Skeletal muscle tissue (tissue), 4 donors: Measurements from ENCODE around the gene DHRS13. TPM values are rescaled to one million over a fixed set of nuclear protein-coding genes. Genes with fewer than 3 reads are reported as not detected.
A peak's percentile ranks its signal among the peaks of the same experiment; 100 is the strongest.

Experiments used
- H3K27ac ChIP-seq: one replicate; pipeline ENCODE4 v1.7.0; 2013; ENCODE audit warnings: mild to moderate bottlenecking, low read depth, low read length, inconsistent platforms
- H3K27me3 ChIP-seq, 3 donors: one replicate each; pipeline ENCODE4 v1.7.0; 2013; ENCODE audit warnings: low read length in 3 of 3; ENCODE audit not compliant: control insufficient read depth in 3 of 3, insufficient read depth in 3 of 3
- H3K36me3 ChIP-seq, 3 donors: one replicate each; pipeline ENCODE4 v1.7.0; 2013; ENCODE audit warnings: low read length in 3 of 3; ENCODE audit not compliant: control insufficient read depth in 3 of 3, insufficient read depth in 3 of 3
- H3K4me1 ChIP-seq, 3 donors: one replicate each; pipeline ENCODE4 v1.7.0; 2013; ENCODE audit warnings: low read length in 3 of 3, mild to moderate bottlenecking in 3 of 3; ENCODE audit not compliant: control insufficient read depth in 3 of 3, insufficient read depth in 3 of 3
- H3K4me3 ChIP-seq, 3 donors: one replicate each; pipeline ENCODE4 v1.7.0; 2013; ENCODE audit warnings: low read length in 3 of 3
- H3K9ac ChIP-seq, 3 donors: one replicate each; pipeline ENCODE4 v1.7.0; 2013; ENCODE audit warnings: low read length in 3 of 3, mild to moderate bottlenecking in 3 of 3, moderate library complexity in 2 of 3, low read depth in 1 of 3
- H3K9me3 ChIP-seq, 3 donors: one replicate each; pipeline ENCODE4 v1.7.0; 2013; ENCODE audit warnings: low read length in 3 of 3; ENCODE audit not compliant: control insufficient read depth in 3 of 3
- total RNA-seq: library from RNA; depleted of rRNA; stranded (reverse); fragments of >200 nt; gene quantifications from one replicate; pipeline ENCODE4 v1.2.3, GENCODE V29; 2014
- donor health status: Osteomylitis.

The DHRS13 gene
- total RNA-seq, 1 donor from 2014 or later, result 5.7 TPM

GRCh38 chr17:28917029-28917428 lies 14.2 kb upstream of the DHRS13 start:
- H3K27ac ChIP-seq, result no peak overlapping the region
- peaks cover 8 to 14% (median 12%) of the 10 kb centered on the region in 3 donors for H3K4me1 ChIP-seq
- no peaks in the 10 kb centered on the region for H3K27me3 ChIP-seq
- no peak overlapping the region for H3K4me3 ChIP-seq
- peaks cover 65 to 83% (median 80%) of the 10 kb centered on the region in 3 donors for H3K36me3 ChIP-seq
- peak overlapping the region in 1 of 3 donors; percentile 40 for H3K9ac ChIP-seq
- H3K9me3 ChIP-seq, result no peaks in the 10 kb centered on the region

GRCh38 chr17:28916302-28916934 lies 13.5 kb upstream of the DHRS13 start:
- no peaks in the 10 kb centered on the region for H3K9me3 ChIP-seq
- no peaks in the 10 kb centered on the region for H3K27me3 ChIP-seq
- H3K4me1 ChIP-seq, result peaks cover 8 to 14% (median 12%) of the 10 kb centered on the region in 3 donors
- no peak overlapping the region for H3K9ac ChIP-seq
- peaks cover 71 to 84% (median 80%) of the 10 kb centered on the region in 3 donors for H3K36me3 ChIP-seq
- peak overlapping the region; percentile 29 for H3K27ac ChIP-seq
- H3K4me3 ChIP-seq, result no peak overlapping the region

DNA sequence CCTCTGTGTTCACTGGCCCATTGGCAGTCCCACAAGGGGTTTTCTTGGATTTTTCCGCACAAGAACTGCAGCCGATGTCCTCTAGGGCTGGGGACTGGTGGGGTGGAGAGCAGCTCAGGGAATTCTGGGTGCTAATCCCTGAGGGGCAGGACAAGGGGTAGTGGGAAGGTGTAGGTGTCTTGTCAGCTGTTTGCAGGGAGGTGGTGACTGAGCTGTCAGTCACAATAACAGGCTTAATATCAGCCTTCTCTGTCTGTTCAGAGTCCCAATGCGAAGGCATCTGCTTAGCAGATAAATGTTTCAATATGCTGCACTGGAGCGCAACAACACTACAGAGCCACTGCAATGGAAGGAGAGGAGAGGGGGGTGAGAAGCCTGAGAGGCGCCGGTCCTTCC lies 10.1 kb upstream of the DHRS13 start:
- H3K36me3 ChIP-seq, result peaks cover 87 to 93% (median 89%) of the 10 kb centered on the region in 3 donors

GRCh38 chr17:28912281-28912937 lies 9.5 kb upstream of the DHRS13 start:
- peaks cover 87 to 94% (median 88%) of the 10 kb centered on the region in 3 donors for H3K36me3 ChIP-seq
- H3K27me3 ChIP-seq, result no peaks in the 10 kb centered on the region
- no peak overlapping the region for H3K9ac ChIP-seq
- H3K4me3 ChIP-seq, result no peak overlapping the region
- peaks cover 15 to 23% (median 15%) of the 10 kb centered on the region in 3 donors for H3K4me1 ChIP-seq
- no peaks in the 10 kb centered on the region for H3K9me3 ChIP-seq
- no peak overlapping the region for H3K27ac ChIP-seq

More for the DNA sequence above, 10.1 kb upstream of the DHRS13 start:
- Histone ChIP-seq H3K4me1 (peaks cover 17 to 26% (median 20%) of the 10 kb centered on the region in 3 donors), H3K9ac (no peak overlapping the region), H3K4me3 (no peak overlapping the region), H3K9me3 (no peaks in the 10 kb centered on the region), H3K27me3 (no peaks in the 10 kb centered on the region), H3K27ac (no peak overlapping the region)

DNA sequence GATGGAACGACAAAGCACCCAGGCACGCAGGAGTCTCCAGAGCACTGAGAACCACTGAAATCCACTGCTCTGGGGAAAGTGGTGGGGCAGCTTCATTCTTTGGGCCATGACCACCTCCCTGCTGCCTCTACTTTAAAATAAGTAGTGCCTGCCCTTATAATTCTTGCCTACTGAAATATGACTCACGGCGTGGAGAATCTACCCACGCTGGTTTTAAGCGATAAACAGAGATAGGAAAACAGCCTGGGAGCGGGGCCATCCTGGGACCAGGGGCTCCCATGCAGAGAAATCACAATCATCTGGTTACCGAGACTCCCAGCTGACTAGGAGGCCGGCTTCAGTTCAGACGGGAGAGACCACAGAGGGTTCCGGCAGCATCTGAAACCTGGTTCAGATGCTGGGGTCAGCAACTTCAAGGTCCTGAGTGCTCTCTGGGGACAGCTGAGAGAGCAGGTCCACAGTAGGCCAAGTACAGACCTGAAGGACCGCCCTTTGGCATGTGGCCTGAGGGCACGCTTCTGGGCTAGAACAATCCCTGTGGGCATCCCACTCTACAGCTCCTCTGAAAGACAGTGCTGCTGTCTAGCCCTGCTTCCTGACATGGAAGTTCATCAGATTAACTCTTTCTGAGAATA lies 8.6 kb upstream of the DHRS13 start:
- no peaks in the 10 kb centered on the region for H3K9me3 ChIP-seq
- H3K9ac ChIP-seq, result peak overlapping the region in 1 of 3 donors; percentile 3
- peaks cover 8 to 14% (median 10%) of the 10 kb centered on the region in 3 donors for H3K4me1 ChIP-seq
- H3K36me3 ChIP-seq, result peaks cover 85 to 93% (median 88%) of the 10 kb centered on the region in 3 donors
- H3K27ac ChIP-seq, result no peak overlapping the region
- no peak overlapping the region for H3K4me3 ChIP-seq
- H3K27me3 ChIP-seq, result no peaks in the 10 kb centered on the region

GRCh38 chr17:28910534-28910933 lies 7.7 kb upstream of the DHRS13 start:
- no peaks in the 10 kb centered on the region for H3K9me3 ChIP-seq
- H3K27me3 ChIP-seq, result no peaks in the 10 kb centered on the region
- peaks cover 8 to 12% (median 10%) of the 10 kb centered on the region in 3 donors for H3K4me1 ChIP-seq
- no peak overlapping the region for H3K9ac ChIP-seq
- peaks cover 85 to 90% (median 86%) of the 10 kb centered on the region in 3 donors for H3K36me3 ChIP-seq
- no peak overlapping the region for H3K4me3 ChIP-seq
- H3K27ac ChIP-seq, result no peak overlapping the region

DNA sequence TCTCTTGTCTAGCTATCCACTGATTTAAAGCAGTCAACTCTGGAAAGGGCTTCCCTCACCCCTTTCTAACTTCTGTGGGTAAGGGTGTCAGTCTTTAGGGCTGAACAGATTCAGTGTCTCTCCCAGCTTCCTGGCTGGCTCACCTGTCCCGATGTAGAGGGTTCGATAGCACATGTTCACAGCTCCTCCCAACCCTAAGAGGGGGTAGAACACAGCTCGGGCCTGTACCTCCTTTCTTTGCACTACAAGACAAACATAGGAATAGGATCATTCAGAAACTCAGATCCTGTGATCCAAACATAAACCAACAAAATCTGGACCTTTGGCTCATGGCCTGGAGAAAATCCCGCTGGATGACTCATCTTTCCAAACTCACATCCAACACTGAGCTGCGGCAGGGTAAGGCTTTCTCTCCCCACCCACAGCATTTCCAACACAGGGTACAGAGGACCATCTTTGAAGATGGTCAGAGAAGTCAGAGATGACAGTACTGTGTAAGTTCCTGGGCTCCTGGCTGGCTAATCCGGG lies 5.8 kb upstream of the DHRS13 start:
- Histone ChIP-seq H3K4me1 (peaks cover 9 to 14% (median 10%) of the 10 kb centered on the region in 3 donors), H3K27ac (peak overlapping the region; percentile 69), H3K27me3 (no peaks in the 10 kb centered on the region), H3K36me3 (peaks cover 70 to 76% (median 76%) of the 10 kb centered on the region in 3 donors), H3K4me3 (no peak overlapping the region), H3K9ac (peak overlapping the region in 2 of 3 donors; percentile 3 to 51), H3K9me3 (no peaks in the 10 kb centered on the region)

GRCh38 chr17:28907709-28908475 lies 5.0 kb upstream of the DHRS13 start:
- no peaks in the 10 kb centered on the region for H3K27me3 ChIP-seq
- H3K4me1 ChIP-seq, result peaks cover 15 to 22% (median 15%) of the 10 kb centered on the region in 3 donors
- peak overlapping the region in 1 of 3 donors; percentile 40 for H3K9ac ChIP-seq
- H3K4me3 ChIP-seq, result no peak overlapping the region
- H3K9me3 ChIP-seq, result no peaks in the 10 kb centered on the region
- peaks cover 62 to 68% (median 67%) of the 10 kb centered on the region in 3 donors for H3K36me3 ChIP-seq
- H3K27ac ChIP-seq, result peak overlapping the region; percentile 69

DNA sequence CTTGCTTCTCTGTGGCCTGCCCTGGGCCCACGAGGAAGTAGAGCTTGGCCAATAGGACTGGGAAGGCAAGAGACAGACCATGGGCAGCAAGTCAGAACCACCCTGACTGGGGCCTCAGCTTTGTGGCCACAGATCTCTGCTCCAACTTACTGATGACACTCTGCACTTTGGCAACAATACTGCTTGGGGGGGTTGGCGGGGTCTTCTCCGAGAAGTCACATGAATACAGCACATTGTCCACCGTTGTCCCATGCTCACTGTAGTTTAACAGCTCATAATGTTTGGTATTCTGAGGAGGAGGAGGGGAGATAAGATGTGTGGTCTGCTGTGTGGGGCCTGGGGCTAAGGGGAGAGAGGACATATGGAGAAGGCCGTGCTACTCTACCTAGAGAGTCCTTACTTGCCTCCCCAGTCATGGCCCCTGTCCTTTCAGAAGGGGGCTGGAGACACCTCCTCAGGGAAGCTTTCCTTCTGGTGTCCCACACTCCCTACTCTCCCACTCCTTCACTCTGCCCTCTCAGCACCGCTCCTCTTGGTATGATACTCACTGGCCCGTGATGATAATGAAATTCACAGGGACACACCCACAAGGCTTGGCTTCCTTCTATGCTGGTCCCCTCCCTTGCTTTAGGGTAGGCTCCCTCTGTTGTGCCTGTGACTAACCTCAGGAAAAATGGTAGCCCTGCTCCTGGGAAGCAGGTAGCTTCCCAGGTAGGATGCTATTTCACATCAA lies 4.0 kb upstream of the DHRS13 start:
- Histone ChIP-seq H3K9ac (no peak overlapping the region), H3K27me3 (no peaks in the 10 kb centered on the region), H3K4me1 (peaks cover 18 to 28% (median 22%) of the 10 kb centered on the region in 3 donors), H3K9me3 (no peaks in the 10 kb centered on the region), H3K36me3 (peaks cover 52 to 57% (median 57%) of the 10 kb centered on the region in 3 donors), H3K4me3 (no peak overlapping the region), H3K27ac (no peak overlapping the region)
